HepG2 (cell line): ENCODE measurements around the gene USH2A.

Experiments used
- CBX1 ChIP-seq: IDR thresholded peaks from one replicate; pipeline ENCODE4 v1.6.1; 2016; ENCODE audit warnings: antibody characterized with exemption, low read depth
- MAZ ChIP-seq, 2 experiments: sonication (generic) in 1 of 2; formaldehyde crosslinking in 1 of 2; IDR thresholded peaks; 2 replicates each; pipeline versions ENCODE4 v1.5.0 to v1.6.1; 2012 to 2020; ENCODE audit warnings: low read depth in 2 of 2, mild to moderate bottlenecking in 2 of 2, borderline replicate concordance in 1 of 2, improper control_type of control experiment in 1 of 2, low read length in 1 of 2, missing genetic modification reagents in 1 of 2, moderate library complexity in 1 of 2
- POLR2A ChIP-seq, 2 experiments: IDR thresholded peaks; 2 replicates each; pipeline ENCODE4 v1.6.1; 2011; ENCODE audit warnings: low read depth in 2 of 2, low read length in 2 of 2, mild to moderate bottlenecking in 1 of 2, moderate library complexity in 1 of 2; ENCODE audit not compliant: insufficient read depth in 1 of 2

DNA sequence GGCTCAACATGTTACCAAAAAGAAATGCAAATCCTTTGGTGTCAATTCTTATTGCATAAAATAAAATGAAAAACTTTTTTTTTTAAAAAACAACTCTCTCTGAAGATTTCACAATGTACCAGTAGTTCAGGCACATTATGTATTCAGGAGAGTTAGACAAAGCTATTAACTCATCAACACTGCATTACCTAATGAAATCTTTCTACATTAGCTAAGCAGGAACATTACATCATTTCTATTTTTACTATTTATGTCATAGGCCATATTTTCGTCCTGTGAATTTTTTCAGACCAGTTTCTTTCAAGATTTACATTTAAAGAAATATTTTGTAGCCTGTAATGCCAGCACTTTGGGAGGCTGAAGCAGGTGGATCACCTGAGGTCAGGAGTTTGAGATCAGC lies 366.2 kb downstream of the USH2A start:
- TF ChIP-seq CBX1 (no peak), POLR2A (IDR thresholded peaks at IDR 0.05; ENCODE audit: insufficient read depth in 1 of 2, low read depth in 2 of 2, low read length in 2 of 2) (no peak), MAZ (IDR thresholded peaks at IDR 0.05; ENCODE audit: borderline replicate concordance, low read depth, low read length) (no peak), MAZ (CRISPR knock-in tag; IDR thresholded peaks at IDR 0.05; ENCODE audit: low read depth) (no peak)
